ENCODE measurements around the gene FGF10. TPM values are rescaled to one million over a fixed set of nuclear protein-coding genes. Genes with fewer than 3 reads are reported as not detected.

Gene FGF10
- total RNA-seq, 2 experiments from 2014 or later = not detected

GRCh38 chr5:44345871-44346270 lies 43.3 kb downstream of the FGF10 start:
- DNase-seq = no peak
- H3K27ac Mint-ChIP-seq = no peak overlapping the region
- intact Hi-C loops (cut with DNase I, micrococcal nuclease) = no loop called here
- no peaks in the 10 kb centered on the region for H3K36me3 Mint-ChIP-seq (ENCODE audit: low read depth)
- ATAC-seq = no peak
- no peaks in the 10 kb centered on the region for H3K4me1 Mint-ChIP-seq
- CTCF ChIA-PET = interaction anchor here (0.7 to 1.2 kb wide), 3 partner anchors 14 to 155 kb away, joined by 3 to 4 read pairs (median 3); no protein-coding TSS in a partner anchor
- H3K4me3 Mint-ChIP-seq = no peak overlapping the region
- H3K27me3 Mint-ChIP-seq = no peaks in the 10 kb centered on the region
- H3K9me3 Mint-ChIP-seq (ENCODE audit: low read depth) = peaks cover 4% of the 10 kb centered on the region
- POLR2A ChIA-PET = no interaction called here

- intact Hi-C loops (cut with DNase I, micrococcal nuclease) = loop anchor here in 1 of 2 experiments (10.0 kb wide), 1 partner anchor 672 kb away; no protein-coding TSS in a partner anchor
- Mint-ChIP-seq H3K4me1 (no peaks in the 10 kb centered on the region), H3K27ac (no peak overlapping the region), H3K36me3 (ENCODE audit: low read depth) (no peaks in the 10 kb centered on the region), H3K4me3 (no peak overlapping the region), H3K27me3 (no peaks in the 10 kb centered on the region), H3K9me3 (ENCODE audit: low read depth) (no peaks in the 10 kb centered on the region)
- ATAC-seq (no peak), DNase-seq (no peak)
- ChIA-PET POLR2A (no interaction called here), CTCF (no interaction called here)
Observed at GRCh38 chr5:44336708-44337107, 52.5 kb downstream of the FGF10 start.

- no peak for ATAC-seq
Observed at GRCh38 chr5:44334622-44335021, 54.6 kb downstream of the FGF10 start.

GRCh38 chr5:44332285-44332971 lies 56.8 kb downstream of the FGF10 start:
- ChIA-PET POLR2A (no interaction called here), CTCF (interaction anchor here (0.6 to 1.4 kb wide), 4 partner anchors 14 to 606 kb away, joined by 3 to 4 read pairs (median 3); no protein-coding TSS in a partner anchor)
- H3K9me3 Mint-ChIP-seq (ENCODE audit: low read depth) = no peaks in the 10 kb centered on the region
- H3K4me3 Mint-ChIP-seq = no peak overlapping the region
- ATAC-seq = no peak
- intact Hi-C loops (cut with DNase I, micrococcal nuclease) = loop anchor here in 1 of 2 experiments (2.0 to 10.0 kb wide), 2 partner anchors 602 to 668 kb away; no protein-coding TSS in a partner anchor
- no peaks in the 10 kb centered on the region for H3K36me3 Mint-ChIP-seq (ENCODE audit: low read depth)
- no peaks in the 10 kb centered on the region for H3K4me1 Mint-ChIP-seq
- no peak overlapping the region for H3K27ac Mint-ChIP-seq
- H3K27me3 Mint-ChIP-seq = no peaks in the 10 kb centered on the region
- no peak for DNase-seq

More at GRCh38 chr5:44334622-44335021, 54.6 kb downstream of the FGF10 start:
- no peak for DNase-seq
- Mint-ChIP-seq H3K27ac (no peak overlapping the region), H3K36me3 (ENCODE audit: low read depth) (no peaks in the 10 kb centered on the region), H3K4me1 (no peaks in the 10 kb centered on the region), H3K9me3 (ENCODE audit: low read depth) (no peaks in the 10 kb centered on the region), H3K4me3 (no peak overlapping the region), H3K27me3 (no peaks in the 10 kb centered on the region)
- ChIA-PET POLR2A (no interaction called here), CTCF (interaction anchor here (1.5 kb wide), 1 partner anchor 8 kb away, joined by 3 read pairs; no protein-coding TSS in a partner anchor)
- intact Hi-C loops (cut with DNase I, micrococcal nuclease) = loop anchor here in 1 of 2 experiments (10.0 kb wide), 1 partner anchor 670 kb away; no protein-coding TSS in a partner anchor

GRCh38 chr5:44331471-44332050 lies 57.7 kb downstream of the FGF10 start:
- H3K4me3 Mint-ChIP-seq = no peak overlapping the region
- no peak for DNase-seq
- ChIA-PET CTCF (interaction anchor here (0.6 to 1.4 kb wide), 5 partner anchors 14 to 700 kb away, joined by 3 to 4 read pairs (median 3); no protein-coding TSS in a partner anchor), POLR2A (no interaction called here)
- no peaks in the 10 kb centered on the region for H3K27me3 Mint-ChIP-seq
- intact Hi-C loops (cut with DNase I, micrococcal nuclease) = loop anchor here in 1 of 2 experiments (2.0 to 10.0 kb wide), 2 partner anchors 601 to 667 kb away; no protein-coding TSS in a partner anchor
- no peaks in the 10 kb centered on the region for H3K9me3 Mint-ChIP-seq (ENCODE audit: low read depth)
- no peak overlapping the region for H3K27ac Mint-ChIP-seq
- ATAC-seq = no peak
- no peaks in the 10 kb centered on the region for H3K4me1 Mint-ChIP-seq
- H3K36me3 Mint-ChIP-seq (ENCODE audit: low read depth) = no peaks in the 10 kb centered on the region

GRCh38 chr5:44329716-44330115 lies 59.5 kb downstream of the FGF10 start:
- ATAC-seq (no peak), DNase-seq (no peak)
- no peaks in the 10 kb centered on the region for H3K4me1 Mint-ChIP-seq
- CTCF ChIA-PET = interaction anchor here (0.6 kb wide), 1 partner anchor 669 kb away, joined by 3 read pairs; no protein-coding TSS in a partner anchor
- H3K36me3 Mint-ChIP-seq (ENCODE audit: low read depth) = no peaks in the 10 kb centered on the region
- no peaks in the 10 kb centered on the region for H3K27me3 Mint-ChIP-seq
- POLR2A ChIA-PET = no interaction called here
- no peak overlapping the region for H3K4me3 Mint-ChIP-seq
- H3K9me3 Mint-ChIP-seq (ENCODE audit: low read depth) = peaks cover 2% of the 10 kb centered on the region
- intact Hi-C loops (cut with DNase I, micrococcal nuclease) = loop anchor here in 1 of 2 experiments (10.0 kb wide), 1 partner anchor 665 kb away; no protein-coding TSS in a partner anchor
- no peak overlapping the region for H3K27ac Mint-ChIP-seq

GRCh38 chr5:44321144-44321725 lies 68.0 kb downstream of the FGF10 start:
- ChIA-PET CTCF (interaction anchor here (0.5 to 0.7 kb wide), 2 partner anchors 689 to 1462 kb away, joined by 3 read pairs; no protein-coding TSS in a partner anchor), POLR2A (no interaction called here)
- no peak overlapping the region for H3K4me3 Mint-ChIP-seq
- intact Hi-C loops (cut with DNase I, micrococcal nuclease) = no loop called here
- no peak for DNase-seq
- no peaks in the 10 kb centered on the region for H3K36me3 Mint-ChIP-seq (ENCODE audit: low read depth)
- H3K4me1 Mint-ChIP-seq = no peaks in the 10 kb centered on the region
- no peaks in the 10 kb centered on the region for H3K27me3 Mint-ChIP-seq
- H3K9me3 Mint-ChIP-seq (ENCODE audit: low read depth) = peaks cover 6% of the 10 kb centered on the region
- no peak for ATAC-seq
- H3K27ac Mint-ChIP-seq = no peak overlapping the region

GRCh38 chr5:44320188-44320587 lies 69.0 kb downstream of the FGF10 start:
- DNase-seq (no peak), ATAC-seq (no peak)
- Mint-ChIP-seq H3K4me1 (no peaks in the 10 kb centered on the region), H3K36me3 (ENCODE audit: low read depth) (no peaks in the 10 kb centered on the region), H3K27me3 (no peaks in the 10 kb centered on the region), H3K27ac (no peak overlapping the region), H3K4me3 (no peak overlapping the region), H3K9me3 (ENCODE audit: low read depth) (peaks cover 6% of the 10 kb centered on the region)
- intact Hi-C loops (cut with DNase I, micrococcal nuclease) = no loop called here
- ChIA-PET CTCF (no interaction called here), POLR2A (no interaction called here)

- DNase-seq = no peak
- ChIA-PET POLR2A (no interaction called here), CTCF (no interaction called here)
- H3K9me3 Mint-ChIP-seq (ENCODE audit: low read depth) = peaks cover 4% of the 10 kb centered on the region
- H3K4me1 Mint-ChIP-seq = no peaks in the 10 kb centered on the region
- no peak overlapping the region for H3K27ac Mint-ChIP-seq
- intact Hi-C loops (cut with DNase I, micrococcal nuclease) = no loop called here
- H3K27me3 Mint-ChIP-seq = no peaks in the 10 kb centered on the region
- ATAC-seq = no peak
- H3K4me3 Mint-ChIP-seq = no peak overlapping the region
- no peaks in the 10 kb centered on the region for H3K36me3 Mint-ChIP-seq (ENCODE audit: low read depth)
Observed at GRCh38 chr5:44318883-44319282, 70.3 kb downstream of the FGF10 start.

- DNase-seq (no peak), ATAC-seq (no peak)
- intact Hi-C loops (cut with DNase I, micrococcal nuclease) = no loop called here
- no peaks in the 10 kb centered on the region for H3K4me1 Mint-ChIP-seq
- H3K27ac Mint-ChIP-seq = no peak overlapping the region
- CTCF ChIA-PET = interaction anchor here (1.4 kb wide), 1 partner anchor 20 kb away, joined by 4 read pairs; no protein-coding TSS in a partner anchor
- no peaks in the 10 kb centered on the region for H3K27me3 Mint-ChIP-seq
- POLR2A ChIA-PET = no interaction called here
- H3K4me3 Mint-ChIP-seq = no peak overlapping the region
- H3K9me3 Mint-ChIP-seq (ENCODE audit: low read depth) = no peaks in the 10 kb centered on the region
- no peaks in the 10 kb centered on the region for H3K36me3 Mint-ChIP-seq (ENCODE audit: low read depth)
Observed at GRCh38 chr5:44312374-44312773, 76.8 kb downstream of the FGF10 start.

- no peak for ATAC-seq
- Mint-ChIP-seq H3K36me3 (ENCODE audit: low read depth) (no peaks in the 10 kb centered on the region), H3K27me3 (no peaks in the 10 kb centered on the region), H3K27ac (no peak overlapping the region), H3K9me3 (ENCODE audit: low read depth) (no peaks in the 10 kb centered on the region), H3K4me3 (no peak overlapping the region), H3K4me1 (no peaks in the 10 kb centered on the region)
- no peak for DNase-seq
- ChIA-PET CTCF (no interaction called here), POLR2A (no interaction called here)
- intact Hi-C loops (cut with DNase I, micrococcal nuclease) = no loop called here
Observed at GRCh38 chr5:44300551-44300950, 88.7 kb downstream of the FGF10 start.

Measured in activated CD4-positive, alpha-beta T cell treated with anti-CD3 and anti-CD28 coated beads for 36 hours (primary cell).